Bone marrow (tissue), 2 donors: ENCODE measurements around the gene DCAF6.
"Not testable (repeated sequence)": the region's sequence is repeated elsewhere in the genome, so short reads cannot be mapped to it uniquely, and the experiment has no call there.

Source experiments
- DNase-seq, 2 donors: peaks; one replicate each; lab custom pipeline; 2025; lab: John Stamatoyannopoulos, UW

DCAF6 gene

DNA sequence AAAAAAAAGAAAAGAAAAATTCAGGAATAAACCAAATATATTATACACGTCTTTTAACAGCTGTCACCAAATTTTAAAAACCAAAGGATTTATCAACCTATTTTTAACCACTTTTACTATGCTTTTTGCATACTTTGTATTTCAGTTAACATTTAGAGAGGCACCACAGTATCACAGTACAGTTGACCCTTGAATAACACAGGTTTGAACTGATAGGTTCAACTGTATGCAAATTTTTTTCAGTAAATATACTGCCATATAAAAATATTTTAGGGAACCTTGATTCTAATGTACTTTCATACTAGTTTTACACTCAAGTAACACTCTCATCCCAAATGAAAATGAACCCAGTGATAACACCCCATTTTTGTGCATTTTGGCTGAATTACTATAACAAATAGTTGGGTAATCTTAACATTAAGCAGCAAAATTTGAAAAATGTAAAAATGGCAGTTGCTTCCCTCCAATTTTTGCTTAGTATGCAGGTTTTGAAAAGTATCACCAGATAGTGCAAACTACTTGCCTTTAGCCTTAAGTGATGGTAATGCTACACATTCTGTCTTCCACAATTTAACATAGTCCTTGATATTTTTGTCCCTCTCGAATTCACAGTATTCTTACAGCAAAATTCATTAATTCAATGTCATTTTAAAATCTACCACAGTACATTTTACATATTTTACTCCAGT lies 11.8 kb upstream of the DCAF6 start:
- DNase-seq, result no peak

DNA sequence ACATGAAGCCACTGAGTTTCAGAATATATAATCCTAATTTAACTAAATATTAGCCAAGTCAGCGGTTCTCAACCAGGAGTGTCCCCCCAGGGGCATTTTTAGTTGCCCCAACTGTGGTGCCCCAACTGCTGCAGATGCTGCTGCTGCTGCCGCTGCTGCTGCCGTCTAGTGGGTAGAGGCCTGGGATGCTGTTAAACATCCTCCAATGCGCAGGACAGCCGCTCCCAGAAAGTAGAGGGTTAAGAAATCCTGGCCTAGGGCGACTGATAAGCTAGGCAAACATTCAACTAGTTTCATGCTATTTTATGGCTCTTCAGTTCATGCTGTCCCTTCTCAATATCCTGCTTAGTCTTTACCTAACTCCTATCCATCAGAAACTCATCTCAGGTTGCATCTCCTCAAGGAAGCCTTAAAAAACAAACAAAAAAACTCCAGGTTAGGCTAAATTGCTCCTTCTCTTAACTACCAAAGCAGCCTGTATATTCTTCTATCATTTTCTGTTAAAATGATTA lies 9.9 kb upstream of the DCAF6 start:
- DNase-seq, result no peak

DNA sequence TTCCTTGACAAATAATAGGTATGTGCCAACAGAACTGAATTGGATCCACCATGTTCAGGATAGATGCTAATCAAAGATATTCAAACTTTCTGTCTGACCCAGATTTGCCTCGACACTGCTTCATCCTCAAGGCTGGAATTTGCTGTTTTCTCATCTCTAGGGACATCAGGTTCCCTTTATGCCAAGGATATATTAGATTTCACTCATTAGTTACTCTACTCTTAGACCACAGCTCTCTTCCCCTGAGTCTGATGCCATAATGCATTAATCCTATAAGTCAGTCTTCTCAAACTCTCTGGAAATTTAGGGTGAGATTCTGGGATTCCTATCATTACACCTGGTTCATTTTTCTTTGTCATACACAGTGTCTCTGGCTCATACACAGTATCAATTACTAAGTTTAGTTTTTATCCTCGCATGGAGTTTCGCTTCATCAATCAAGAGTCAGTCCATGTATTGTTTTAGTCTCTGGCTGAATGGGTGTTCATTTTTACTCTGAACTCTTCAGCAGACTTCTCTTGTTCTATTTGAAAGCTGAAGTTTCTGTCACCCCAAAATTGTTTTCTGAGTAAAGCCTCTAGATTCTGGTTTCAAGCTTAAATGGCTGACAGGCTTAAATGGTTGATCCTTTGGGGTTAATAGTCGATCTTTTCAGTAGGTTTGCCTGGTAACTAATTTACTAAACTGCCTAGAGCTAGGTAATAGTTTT lies 9.3 kb upstream of the DCAF6 start:
- no peak for DNase-seq

DNA sequence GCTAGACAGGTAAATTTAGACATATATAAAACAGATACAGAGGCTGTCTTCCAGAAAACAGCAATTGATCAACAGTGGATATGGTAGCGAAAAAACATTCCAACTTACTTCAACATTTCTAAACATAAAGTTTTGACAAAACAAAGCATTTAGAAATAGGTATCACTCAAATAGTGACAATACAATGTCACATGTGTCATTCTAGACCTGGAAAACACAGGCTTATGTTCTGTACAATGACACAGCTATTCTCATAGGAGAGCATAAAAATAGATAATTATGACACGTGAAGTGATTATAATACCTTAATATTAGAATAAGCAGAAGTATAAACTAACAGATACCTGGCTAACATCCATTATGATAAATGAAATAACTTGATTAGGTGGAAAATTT lies 8.0 kb upstream of the DCAF6 start:
- no peak for DNase-seq

DNA sequence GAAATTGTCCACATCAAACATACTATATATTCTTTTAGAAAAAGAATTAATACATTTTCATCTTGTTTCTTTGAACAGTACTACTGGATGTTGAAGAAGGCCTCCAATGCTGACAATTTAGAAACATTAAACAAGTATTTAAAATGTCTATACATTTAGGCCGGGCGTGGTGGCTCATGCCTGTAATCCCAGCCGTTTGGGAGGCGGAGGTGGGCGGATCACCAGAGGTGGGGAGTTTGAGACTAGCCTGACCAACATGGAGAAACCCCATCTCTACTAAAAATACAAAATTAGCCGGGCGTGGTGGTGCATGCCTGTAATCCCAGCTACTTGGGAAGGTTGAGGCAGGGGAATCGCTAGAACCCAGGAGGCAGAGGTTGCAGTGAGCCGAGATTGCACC lies 7.6 kb upstream of the DCAF6 start:
- not testable (repeated sequence) for DNase-seq

DNA sequence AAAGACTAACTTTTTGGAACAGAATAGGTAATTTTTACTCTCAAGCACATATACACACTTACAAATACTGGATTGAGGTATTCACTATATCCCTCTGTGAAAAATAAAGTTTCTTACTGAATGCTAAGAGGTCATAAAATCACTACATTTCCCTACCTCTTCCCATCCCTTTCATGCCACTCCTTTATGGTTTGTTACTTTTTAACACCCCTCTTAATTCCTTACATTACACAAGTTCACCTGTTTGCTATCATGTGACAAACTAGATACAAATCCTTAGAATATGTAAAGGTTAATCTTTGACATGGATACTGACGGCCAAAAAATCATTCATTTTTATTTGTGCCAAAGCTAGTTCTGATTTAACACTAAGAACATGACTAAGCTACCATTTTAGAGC lies 6.8 kb upstream of the DCAF6 start:
- DNase-seq, result no peak

DNA sequence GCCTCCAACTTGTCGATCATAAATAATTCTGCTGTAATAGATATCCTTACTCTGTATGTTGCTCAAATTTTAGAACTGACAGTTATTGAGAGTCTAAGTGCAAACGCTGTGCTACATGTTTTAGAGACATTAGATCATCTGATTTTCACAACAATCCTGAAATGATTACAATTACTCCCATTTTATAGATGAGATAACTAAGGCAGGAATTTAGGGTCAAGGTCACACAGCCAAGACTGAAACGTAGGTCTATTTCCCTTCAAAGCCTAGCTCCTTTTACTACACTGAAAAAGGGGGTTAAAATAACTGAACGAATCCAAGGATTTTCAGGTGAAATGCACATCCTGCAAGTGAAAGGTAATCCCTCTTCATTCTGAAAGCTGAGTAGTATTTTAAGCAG lies 2.7 kb upstream of the DCAF6 start:
- no peak for DNase-seq

DNA sequence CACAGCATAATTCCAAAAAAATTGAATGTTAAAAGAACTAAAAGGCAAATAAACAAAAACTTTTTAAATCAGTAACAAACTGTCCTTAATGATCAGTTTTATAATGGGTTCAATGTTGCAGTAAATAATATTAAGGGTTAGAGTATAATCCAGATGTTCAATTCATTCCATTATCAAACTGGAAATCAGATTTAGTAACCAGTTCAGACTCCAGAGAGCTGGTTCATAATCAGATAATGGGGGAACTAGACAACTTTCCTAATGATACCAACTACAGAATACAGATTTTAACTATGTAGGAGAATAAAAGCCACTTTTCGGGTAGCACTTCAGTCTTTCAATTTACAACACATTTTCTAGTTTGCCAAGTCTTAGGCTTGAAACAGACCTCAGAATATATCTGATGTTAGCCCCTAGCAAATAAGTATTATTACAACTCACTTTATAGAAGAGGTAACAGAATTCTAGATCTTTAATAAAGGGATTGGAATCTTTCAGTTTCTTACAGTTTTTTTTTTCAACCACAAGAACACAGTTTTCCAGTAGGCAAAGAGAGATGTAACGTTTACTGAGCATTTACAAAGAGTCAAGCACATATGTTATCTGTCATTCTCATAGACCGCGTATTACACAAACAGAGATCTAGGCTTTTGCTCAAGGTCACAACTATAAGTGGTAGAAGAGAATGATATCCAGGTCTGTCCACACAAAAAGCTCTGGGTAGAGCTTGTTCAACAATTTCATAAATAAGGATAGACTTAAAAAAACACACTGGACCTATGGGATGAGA lies 1.9 kb upstream of the DCAF6 start:
- no peak for DNase-seq

DNA sequence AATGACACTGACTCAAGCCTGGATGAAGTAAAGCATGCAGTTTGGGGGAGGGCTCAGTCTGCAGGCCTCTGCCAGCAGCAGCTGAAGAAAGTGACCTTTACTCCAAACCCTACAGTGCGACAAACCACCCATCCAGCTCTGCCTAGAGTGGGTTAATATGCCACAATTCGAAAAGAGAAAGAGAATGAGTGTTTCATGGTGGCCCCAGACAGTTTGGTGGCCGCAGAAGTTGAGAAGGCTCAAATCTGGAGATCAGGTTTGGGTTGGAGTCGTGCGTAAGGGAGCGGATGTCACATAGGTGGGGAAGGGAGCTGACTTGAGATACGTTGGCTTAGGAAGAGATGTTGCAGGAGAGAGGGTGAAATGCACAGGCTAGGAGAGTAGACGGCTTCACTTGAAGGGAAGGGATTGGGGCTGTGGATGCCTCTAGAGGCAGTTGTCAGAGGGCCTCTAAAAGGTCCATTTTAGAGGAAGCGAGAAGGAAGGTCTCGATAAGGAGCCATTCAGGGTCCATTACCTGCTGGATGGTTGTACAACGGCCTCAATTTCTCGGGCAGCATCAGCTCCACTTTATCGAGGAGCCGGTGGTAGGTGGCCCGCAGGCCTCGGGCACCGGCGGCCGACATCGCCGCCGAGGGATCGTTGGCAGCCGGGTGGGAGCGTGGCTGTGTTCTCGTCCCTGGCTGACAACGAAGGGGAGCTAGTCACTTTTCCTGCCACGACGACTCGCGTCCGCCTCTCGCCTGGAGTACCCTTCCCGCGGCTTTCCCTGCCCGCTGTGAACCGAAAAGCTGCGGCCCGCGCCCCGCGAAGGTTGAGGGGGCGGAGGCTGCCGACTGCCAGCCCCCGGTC lies 1.0 kb upstream of the DCAF6 start:
- DNase-seq, result peak in 1 of 2 donors; percentile 19

DNA sequence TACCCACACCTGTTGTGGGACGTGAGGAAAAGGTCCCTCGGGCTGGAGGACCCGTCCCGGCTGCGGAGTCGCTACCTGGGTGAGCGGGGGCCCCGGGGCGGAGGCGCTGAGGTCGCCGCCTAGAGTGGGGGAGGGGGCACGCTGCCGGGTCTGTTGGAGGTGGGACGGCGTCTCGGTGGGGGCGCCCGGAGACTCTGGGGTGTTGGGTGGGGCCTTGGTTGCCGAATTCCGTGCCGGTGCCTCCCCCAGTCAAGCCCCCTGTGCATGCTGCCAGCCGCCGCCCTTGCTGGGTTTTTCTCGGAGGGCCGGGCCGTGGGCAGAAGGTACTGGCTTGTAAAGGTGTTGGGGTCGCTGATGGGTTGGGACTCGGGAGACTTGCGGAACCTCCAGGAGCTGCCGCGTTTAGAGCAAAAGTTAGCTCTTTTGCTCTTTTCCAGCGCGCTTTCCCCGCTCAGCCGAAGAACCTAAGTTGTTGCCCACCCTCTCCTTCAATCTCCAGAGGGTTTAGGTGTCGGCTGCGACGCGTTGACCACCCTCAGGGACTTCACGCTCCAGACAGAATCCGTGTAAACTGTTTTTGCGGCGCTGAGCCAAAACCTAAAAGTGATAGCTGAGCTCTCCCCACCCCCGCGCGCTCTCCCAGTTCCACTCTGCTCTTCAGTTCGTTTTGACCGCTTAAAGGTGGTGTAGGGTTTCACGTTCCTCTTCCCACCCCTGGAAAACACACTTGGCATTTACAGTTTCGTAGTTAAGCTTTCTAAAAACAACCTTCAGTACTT lies 636 bp downstream of the DCAF6 start, which contains the start of gene MPC2:
MPC2 (minus strand) TSS at position 143 of the 779 bp plus-strand sequence. CDS start 1,231 bp downstream, outside the sequence.
- DNase-seq, result peak; percentile 45 to 49

DNA sequence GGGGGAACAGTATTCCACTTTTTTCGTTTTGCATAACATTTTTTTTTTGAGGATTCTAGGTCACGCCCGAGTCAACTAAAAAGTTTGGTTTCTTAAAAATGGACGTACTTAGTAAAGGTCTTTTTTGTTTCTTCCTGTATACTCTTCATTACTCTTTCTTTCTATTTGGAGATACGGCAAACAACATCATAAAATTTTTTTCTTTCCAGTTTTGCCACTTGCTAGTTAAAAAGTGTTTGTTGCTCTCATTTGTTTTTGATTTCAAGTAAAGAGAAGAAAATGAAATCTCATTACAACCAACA lies 1.2 kb downstream of the DCAF6 start:
- no peak for DNase-seq

DNA sequence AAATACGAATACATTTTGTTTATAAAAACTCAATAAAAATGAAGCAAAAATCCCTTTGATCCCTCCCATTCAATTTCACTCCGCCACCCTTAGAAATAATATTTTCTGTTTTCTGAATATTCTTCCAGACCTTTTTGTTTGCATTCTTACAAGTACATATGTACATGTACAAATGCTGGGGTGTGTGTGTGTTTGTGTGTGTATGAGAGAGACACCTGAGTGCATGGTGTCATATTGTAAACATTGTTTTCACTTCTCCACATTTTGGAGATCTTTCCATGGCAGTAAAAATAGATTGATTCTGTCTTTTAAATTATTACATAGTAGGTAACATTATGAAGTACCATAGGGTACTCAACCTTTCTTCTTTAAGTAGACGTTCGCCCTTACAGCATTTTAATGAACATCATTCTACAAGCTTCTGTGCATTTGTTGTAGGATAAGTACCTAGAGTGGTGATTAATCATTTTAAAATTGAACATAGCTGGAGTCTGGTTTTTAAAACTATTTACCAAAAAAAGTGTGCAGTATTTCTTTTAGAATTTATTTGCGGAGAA lies 1.7 kb downstream of the DCAF6 start:
- DNase-seq, result no peak

DNA sequence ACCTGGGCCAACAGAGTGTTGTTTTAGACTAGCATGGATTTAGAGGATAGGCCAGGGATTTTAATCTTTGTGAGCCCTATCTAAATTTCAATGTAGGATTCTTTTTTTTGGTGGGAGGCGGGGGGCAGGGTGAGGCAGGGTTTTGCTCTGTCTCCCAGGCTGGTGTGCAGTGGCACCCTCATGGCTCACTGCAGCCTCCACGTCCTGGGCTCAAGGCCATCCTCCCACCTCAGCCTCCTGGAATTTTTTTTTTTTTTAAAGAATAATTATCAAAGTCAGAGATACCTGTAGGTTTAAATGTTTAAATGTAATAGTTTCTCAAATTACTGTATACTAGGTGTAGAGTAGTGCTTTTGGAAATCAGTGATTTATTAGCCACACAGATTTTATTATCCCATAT lies 3.8 kb downstream of the DCAF6 start:
- DNase-seq, result no peak

DNA sequence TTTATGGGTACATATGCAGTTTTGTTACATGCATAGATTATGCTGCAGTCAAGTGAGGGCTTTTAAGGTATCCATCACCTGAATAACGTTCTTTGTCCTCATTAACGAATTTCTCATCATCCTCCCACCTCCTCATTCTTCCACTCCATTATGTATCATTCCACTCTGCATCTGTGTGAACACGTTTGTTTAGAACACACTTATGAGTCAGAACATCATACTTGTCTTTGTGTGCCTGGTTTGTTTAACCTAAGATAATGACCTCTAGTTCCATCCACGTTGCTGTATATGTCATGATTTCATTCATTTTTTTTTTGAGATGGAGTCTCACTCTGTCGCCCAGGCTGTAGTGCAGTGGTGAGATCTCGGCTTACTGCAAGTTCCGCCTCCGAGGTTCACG lies 7.1 kb downstream of the DCAF6 start:
- DNase-seq, result no peak

DNA sequence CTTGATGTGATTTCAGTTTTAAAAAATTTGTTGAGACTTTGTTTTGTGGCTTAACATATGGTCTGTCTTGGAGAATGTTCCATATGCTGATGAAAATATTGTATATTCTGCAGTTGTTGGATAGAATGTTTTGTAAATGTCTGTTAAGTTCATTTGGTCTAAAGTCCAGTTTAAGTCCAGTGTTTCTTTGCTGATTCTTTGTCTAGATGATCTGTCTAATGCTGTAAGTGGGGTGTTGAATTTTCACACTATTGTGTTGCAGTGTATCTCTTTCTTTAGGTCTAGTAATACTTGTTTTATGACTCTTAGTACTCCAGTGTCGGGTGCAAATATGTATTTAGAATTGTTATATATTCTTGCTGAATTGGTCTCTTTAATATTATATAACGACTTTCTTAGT lies 11.2 kb downstream of the DCAF6 start:
- no peak for DNase-seq

DNA sequence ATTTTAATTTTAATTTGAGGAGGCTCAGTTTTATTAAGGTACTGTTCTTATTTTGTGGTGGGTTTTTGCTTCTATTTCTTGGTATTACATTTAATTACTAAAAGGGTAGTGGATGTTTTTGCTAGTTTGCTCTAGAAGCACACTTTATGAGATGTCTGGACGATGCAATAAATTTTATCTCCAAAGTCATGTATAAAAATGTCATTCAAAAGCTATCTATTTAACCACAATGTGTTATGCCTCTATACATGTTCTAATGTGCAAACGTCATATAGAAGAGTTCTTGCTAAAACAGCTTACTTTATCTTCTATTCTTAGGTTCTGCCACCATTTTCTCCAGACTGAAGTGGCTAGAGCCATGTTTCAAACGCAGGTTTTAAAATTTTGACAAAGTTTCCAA lies 13.3 kb downstream of the DCAF6 start:
- no peak for DNase-seq

DNA sequence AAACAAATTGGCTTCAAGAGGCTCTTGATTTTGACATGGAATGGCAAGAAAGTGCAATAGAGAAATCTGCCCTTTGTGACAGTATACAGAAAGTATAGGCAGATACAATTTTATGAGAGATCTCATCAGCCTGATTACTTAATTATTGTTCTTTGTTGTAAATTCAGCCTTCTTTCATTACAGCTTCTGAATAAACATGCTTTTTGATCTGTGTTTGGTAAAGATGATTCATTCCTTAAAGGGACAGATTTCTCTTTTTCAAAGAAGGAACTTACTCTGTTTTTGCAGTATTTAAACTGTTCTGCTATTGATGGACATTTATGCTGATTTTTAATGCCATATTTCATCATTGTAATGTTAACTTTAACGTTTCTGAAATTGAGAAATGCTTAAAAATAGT lies 14.1 kb downstream of the DCAF6 start:
- DNase-seq, result no peak

DNA sequence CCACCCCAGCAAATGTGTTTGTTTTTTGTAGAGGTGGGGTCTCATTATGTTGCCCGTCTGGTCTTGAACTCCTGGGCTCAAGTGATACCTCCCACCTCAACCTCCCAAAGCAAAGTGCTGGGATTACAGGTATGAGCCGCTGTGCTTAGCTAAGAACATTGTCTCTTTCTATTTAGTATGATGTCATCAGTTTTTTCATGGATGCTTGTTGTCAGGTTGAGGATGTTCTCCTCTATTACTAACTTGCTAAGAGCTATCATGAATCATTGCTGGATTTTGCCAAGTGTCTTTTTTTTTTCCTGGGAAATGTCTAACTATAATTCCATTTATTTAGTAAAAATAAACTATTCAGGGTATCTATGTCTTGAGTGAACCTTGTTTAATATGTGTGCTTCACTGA lies 19.4 kb downstream of the DCAF6 start:
- no peak for DNase-seq

DNA sequence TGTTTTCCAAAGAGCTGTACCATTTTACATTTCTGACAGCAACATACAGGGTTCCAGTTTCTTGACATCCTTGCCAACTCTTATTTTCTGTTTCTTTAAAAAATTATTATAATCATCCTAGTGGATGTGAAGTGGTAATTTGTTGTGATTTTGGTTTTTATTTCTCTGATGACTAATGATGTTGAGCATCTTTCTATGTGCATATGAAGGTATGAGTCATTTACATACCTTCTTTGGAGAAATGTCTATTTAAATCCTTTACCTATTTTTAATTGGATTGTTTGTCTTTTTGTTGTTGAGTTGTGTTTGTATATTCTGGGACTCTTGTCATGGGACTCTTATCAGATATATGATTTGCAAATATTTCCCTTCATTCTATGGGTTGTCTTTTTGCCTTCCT lies 21.2 kb downstream of the DCAF6 start:
- no peak for DNase-seq

DNA sequence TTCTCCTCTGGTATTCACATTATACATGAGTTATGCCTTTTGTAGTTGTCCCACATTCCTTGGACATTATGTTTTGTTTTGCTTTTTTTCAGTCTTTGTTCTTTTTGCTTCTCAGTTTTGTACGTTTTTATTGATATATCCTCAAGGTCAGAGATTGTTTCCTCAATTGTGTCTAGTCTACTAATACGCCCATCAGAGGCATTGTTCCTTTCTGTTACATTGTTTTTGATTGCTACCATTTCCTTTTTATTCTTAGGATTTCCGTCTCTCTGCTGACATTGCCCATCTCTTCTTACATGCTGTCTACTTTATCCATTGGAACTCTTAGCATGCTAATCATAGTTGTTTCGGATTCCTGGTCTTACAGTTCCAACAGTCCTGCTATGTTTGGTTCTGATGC lies 28.2 kb downstream of the DCAF6 start:
- no peak for DNase-seq

DNA sequence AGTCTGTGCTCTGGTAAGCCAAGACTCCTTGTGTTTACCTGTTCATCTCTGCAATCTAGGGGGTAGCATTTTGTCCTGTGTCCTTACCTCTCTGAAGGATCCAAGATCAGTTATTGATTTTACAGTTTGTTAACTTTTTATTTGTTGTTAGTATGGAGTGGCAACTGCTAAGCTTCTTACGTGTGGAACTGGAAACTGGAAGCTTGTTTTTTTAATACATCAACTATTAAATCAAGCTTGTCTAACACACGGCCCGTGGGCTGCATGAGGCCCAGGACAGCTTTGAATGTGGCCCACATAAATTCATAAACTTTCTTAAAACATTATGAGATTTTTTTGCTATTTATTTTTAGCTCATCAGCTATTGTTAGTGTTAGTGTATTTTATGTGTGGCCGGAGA lies 29.6 kb downstream of the DCAF6 start:
- DNase-seq, result no peak
